ENCODE results near the gene HIF1A. TPM values are rescaled to one million over a fixed set of nuclear protein-coding genes. Genes with fewer than 3 reads are reported as not detected.

HIF1A gene
- total RNA-seq, 1 donor from 2014 or later: 326 TPM

DNA sequence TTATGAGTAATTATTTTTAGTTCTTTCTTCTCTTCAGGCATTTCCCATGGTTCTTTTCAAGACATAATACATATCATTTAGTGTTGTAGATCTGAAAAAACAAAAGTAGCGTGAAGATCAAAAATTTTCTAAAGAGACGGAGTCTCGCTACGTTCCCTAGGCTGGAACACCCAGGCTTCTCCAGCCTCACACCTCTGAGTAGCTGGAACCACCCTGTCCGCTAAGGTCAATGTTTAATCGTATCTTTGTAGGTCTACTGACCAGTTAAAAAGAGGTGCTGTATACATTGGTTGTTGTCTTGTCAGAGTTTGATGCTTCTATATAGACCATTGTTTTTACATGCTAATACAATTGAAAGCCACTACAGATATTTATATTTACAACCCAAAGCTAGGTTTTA lies 1.3 kb upstream of the HIF1A start:
- H3K36me3 Mint-ChIP-seq (ENCODE audit: unreplicated experiment): peaks cover 4% of the 10 kb centered on the region
- H3K4me3 Mint-ChIP-seq (ENCODE audit: unreplicated experiment): peak overlapping the region; percentile 85
- peaks cover 9% of the 10 kb centered on the region for H3K9me3 Mint-ChIP-seq (ENCODE audit: unreplicated experiment)
- peaks cover 37% of the 10 kb centered on the region for H3K4me1 Mint-ChIP-seq (ENCODE audit: unreplicated experiment)
- peak overlapping the region; percentile 99 for H3K27ac Mint-ChIP-seq (ENCODE audit: unreplicated experiment)
- DNase-seq (ENCODE audit: extremely low spot score, unreplicated experiment): no peak
- no peaks in the 10 kb centered on the region for H3K27me3 Mint-ChIP-seq (ENCODE audit: unreplicated experiment)
- TF ChIP-seq, protein P1, sequence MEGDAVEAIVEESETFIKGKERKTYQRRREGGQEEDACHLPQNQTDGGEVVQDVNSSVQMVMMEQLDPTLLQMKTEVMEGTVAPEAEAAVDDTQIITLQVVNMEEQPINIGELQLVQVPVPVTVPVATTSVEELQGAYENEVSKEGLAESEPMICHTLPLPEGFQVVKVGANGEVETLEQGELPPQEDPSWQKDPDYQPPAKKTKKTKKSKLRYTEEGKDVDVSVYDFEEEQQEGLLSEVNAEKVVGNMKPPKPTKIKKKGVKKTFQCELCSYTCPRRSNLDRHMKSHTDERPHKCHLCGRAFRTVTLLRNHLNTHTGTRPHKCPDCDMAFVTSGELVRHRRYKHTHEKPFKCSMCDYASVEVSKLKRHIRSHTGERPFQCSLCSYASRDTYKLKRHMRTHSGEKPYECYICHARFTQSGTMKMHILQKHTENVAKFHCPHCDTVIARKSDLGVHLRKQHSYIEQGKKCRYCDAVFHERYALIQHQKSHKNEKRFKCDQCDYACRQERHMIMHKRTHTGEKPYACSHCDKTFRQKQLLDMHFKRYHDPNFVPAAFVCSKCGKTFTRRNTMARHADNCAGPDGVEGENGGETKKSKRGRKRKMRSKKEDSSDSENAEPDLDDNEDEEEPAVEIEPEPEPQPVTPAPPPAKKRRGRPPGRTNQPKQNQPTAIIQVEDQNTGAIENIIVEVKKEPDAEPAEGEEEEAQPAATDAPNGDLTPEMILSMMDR (IDR thresholded peaks at IDR 0.05): no peak

DNA sequence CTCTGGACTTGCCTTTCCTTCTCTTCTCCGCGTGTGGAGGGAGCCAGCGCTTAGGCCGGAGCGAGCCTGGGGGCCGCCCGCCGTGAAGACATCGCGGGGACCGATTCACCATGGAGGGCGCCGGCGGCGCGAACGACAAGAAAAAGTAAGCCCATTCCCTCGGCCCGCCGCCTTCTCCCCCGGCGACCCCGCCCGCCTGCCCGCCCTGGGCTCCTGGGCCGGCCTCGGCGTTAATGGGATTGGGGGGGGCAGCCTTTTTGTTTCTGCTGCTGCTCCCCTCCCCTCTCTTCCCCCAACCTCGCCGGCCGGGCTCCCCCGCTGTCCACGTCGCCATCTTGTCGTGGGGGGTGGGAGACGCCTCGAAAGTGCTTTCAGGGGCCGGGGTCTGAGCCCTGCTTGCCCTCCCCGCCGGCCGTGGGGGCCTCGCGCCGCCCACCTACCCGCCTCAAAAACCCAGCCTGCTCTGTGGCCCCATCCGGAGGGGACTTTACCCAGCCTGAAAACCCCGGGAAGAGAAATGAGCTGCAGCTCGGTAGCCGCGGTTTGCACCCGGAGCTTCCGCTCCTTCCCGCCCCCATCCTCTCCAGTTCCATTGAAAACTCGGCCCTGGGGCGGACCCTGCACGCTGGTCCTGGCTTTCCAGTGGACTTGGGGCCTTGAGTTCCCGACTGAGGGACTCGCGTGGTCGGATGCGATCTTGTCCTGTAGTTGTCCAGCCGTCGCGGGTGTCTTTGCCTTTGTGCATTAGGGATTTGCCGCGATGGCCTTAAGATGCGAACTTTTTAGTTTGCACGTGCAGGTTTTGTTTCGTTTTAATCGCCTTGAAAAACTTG lies 598 bp downstream of the HIF1A start:
- TF ChIP-seq, protein P1 (IDR thresholded peaks at IDR 0.05): no peak
- Mint-ChIP-seq H3K36me3 (ENCODE audit: unreplicated experiment) (peaks cover 4% of the 10 kb centered on the region), H3K27ac (ENCODE audit: unreplicated experiment) (peak overlapping the region; percentile 97), H3K9me3 (ENCODE audit: unreplicated experiment) (peaks cover under 1% of the 10 kb centered on the region), H3K4me3 (ENCODE audit: unreplicated experiment) (peak overlapping the region; percentile 96), H3K4me1 (ENCODE audit: unreplicated experiment) (peaks cover 52% of the 10 kb centered on the region), H3K27me3 (ENCODE audit: unreplicated experiment) (no peaks in the 10 kb centered on the region)
- no peak for DNase-seq (ENCODE audit: extremely low spot score, unreplicated experiment)

DNA sequence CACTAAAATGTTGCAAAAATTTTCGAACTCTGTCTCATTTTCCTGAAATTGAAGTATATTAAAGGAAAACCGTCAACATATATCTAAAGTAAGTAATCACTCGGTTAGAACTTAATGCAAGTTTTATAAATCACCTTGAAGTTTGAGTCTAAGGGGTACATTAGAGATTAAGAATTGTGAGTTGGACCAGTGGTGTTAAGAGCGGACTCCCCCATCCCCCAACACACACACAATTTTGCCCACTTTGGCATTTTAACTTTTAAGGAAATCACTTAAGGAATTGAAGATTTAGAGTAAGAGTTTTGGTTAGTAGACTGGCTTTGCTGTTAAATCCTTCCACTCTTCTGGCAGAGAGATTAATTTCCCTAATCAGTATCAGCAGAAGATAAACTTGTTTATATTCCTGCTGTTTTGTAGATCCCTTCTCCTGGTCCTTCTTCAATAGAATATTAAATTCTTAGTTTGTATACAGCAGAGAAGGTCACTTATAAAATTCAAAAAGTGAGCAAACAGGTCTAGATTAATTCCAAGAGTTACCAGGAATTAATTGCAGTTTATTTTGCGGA lies 1.5 kb downstream of the HIF1A start:
- no peaks in the 10 kb centered on the region for H3K27me3 Mint-ChIP-seq (ENCODE audit: unreplicated experiment)
- peaks cover 4% of the 10 kb centered on the region for H3K36me3 Mint-ChIP-seq (ENCODE audit: unreplicated experiment)
- H3K9me3 Mint-ChIP-seq (ENCODE audit: unreplicated experiment): no peaks in the 10 kb centered on the region
- peak overlapping the region; percentile 96 for H3K4me3 Mint-ChIP-seq (ENCODE audit: unreplicated experiment)
- peak overlapping the region; percentile 97 for H3K27ac Mint-ChIP-seq (ENCODE audit: unreplicated experiment)
- peaks cover 52% of the 10 kb centered on the region for H3K4me1 Mint-ChIP-seq (ENCODE audit: unreplicated experiment)
- TF ChIP-seq, protein P1 (IDR thresholded peaks at IDR 0.05): no peak
- no peak for DNase-seq (ENCODE audit: extremely low spot score, unreplicated experiment)

DNA sequence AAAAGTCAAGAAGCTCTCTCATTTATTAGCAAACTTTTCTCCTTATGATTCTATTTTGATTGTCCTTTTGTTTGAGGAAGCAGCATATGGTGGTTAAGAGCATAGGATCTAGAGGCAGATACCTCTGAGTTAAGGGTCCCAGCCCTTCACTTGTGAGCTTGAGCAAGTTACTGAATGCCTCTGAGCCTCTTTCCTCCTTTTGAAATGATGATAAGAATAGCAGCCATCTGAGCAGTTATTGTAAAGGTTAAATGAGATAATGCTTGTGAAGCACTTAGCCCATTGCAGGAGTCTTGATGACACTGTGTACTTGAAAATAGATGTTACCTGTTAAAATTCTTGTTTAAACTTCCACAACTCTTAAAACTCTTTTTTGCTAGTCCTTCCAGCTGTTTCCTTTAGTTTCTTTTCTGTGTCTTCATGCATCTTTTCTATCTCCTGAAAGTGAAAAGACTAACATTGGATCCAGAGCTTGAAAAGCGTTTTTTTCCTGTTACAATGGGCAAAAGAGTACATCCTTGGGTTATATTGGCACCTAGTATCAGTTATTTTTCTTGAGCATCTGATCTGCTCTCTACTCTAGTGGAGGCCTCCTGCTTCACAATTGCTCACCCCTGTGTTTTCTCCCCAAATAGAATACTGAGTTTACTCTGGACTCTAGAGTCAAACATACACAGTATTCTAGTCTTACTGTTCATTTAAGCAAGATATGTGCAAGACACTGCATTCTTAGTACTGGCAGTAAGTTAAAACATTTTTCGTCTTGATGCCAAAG lies 3.1 kb downstream of the HIF1A start:
- Mint-ChIP-seq H3K36me3 (ENCODE audit: unreplicated experiment) (peaks cover 4% of the 10 kb centered on the region), H3K27ac (ENCODE audit: unreplicated experiment) (peak overlapping the region; percentile 97), H3K27me3 (ENCODE audit: unreplicated experiment) (no peaks in the 10 kb centered on the region), H3K4me1 (ENCODE audit: unreplicated experiment) (peaks cover 65% of the 10 kb centered on the region), H3K4me3 (ENCODE audit: unreplicated experiment) (peak overlapping the region; percentile 96), H3K9me3 (ENCODE audit: unreplicated experiment) (no peaks in the 10 kb centered on the region)
- TF ChIP-seq, protein P1 (IDR thresholded peaks at IDR 0.05): no peak
- no peak for DNase-seq (ENCODE audit: extremely low spot score, unreplicated experiment)

DNA sequence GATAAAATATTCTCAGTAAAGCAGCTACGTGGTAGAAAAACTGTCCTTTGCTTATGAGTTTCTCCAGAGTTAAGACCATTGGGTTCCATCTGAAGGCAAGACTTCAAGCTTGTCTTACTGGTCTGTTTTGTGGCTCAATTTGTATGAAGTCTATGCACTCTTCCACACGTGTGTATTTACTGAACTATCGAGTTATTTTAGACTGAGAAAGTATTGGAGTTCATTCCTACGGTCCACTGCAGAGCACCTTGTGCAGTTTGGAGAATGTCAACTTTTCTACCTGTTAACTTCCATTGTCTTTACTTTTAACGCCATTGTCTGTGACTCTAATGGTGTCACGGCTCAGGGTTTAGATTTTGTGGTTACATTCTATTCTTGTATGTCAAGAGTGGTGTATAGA lies 3.7 kb downstream of the HIF1A start:
- H3K4me1 Mint-ChIP-seq (ENCODE audit: unreplicated experiment): peaks cover 69% of the 10 kb centered on the region
- peak overlapping the region; percentile 96 for H3K4me3 Mint-ChIP-seq (ENCODE audit: unreplicated experiment)
- no peak for DNase-seq (ENCODE audit: extremely low spot score, unreplicated experiment)
- H3K9me3 Mint-ChIP-seq (ENCODE audit: unreplicated experiment): no peaks in the 10 kb centered on the region
- H3K36me3 Mint-ChIP-seq (ENCODE audit: unreplicated experiment): peaks cover 4% of the 10 kb centered on the region
- H3K27ac Mint-ChIP-seq (ENCODE audit: unreplicated experiment): peak overlapping the region; percentile 97
- TF ChIP-seq, protein P1 (IDR thresholded peaks at IDR 0.05): no peak
- no peaks in the 10 kb centered on the region for H3K27me3 Mint-ChIP-seq (ENCODE audit: unreplicated experiment)
